HG03558 (cell line): Measurements from ENCODE around the gene PLEKHG5.
"Not testable (repeated sequence)": the region's sequence is repeated elsewhere in the genome, so short reads cannot be mapped to it uniquely, and the experiment has no call there.

Experiments
- ATAC-seq: cut with Tn5 transposase; IDR thresholded peaks from one replicate; pipeline ENCODE4 v1.9.1; 2021; ENCODE audit warnings: moderate number of reproducible peaks; ENCODE audit not compliant: unreplicated experiment; ENCODE audit errors: extremely low read depth

Gene PLEKHG5

DNA sequence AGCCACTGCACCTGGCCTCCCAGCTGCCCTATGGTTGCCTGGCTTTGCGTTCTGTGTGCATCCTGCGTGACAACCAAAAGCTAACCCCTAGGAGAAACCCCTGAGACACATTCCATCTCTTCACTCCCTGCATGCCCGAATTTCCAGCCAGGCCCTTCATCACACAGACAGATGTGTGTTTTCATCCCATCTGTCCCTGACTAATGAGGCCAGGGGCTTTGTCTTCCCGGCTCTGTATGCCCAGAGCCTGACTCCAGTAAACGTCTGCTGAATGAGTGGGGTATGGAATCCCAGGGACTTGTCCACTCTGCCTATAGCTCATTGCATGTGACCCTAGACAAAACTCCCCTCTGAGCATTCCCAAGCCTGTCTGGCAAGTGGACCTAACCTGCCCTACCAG lies 57.3 kb downstream of the PLEKHG5 start:
- ATAC-seq = no peak

DNA sequence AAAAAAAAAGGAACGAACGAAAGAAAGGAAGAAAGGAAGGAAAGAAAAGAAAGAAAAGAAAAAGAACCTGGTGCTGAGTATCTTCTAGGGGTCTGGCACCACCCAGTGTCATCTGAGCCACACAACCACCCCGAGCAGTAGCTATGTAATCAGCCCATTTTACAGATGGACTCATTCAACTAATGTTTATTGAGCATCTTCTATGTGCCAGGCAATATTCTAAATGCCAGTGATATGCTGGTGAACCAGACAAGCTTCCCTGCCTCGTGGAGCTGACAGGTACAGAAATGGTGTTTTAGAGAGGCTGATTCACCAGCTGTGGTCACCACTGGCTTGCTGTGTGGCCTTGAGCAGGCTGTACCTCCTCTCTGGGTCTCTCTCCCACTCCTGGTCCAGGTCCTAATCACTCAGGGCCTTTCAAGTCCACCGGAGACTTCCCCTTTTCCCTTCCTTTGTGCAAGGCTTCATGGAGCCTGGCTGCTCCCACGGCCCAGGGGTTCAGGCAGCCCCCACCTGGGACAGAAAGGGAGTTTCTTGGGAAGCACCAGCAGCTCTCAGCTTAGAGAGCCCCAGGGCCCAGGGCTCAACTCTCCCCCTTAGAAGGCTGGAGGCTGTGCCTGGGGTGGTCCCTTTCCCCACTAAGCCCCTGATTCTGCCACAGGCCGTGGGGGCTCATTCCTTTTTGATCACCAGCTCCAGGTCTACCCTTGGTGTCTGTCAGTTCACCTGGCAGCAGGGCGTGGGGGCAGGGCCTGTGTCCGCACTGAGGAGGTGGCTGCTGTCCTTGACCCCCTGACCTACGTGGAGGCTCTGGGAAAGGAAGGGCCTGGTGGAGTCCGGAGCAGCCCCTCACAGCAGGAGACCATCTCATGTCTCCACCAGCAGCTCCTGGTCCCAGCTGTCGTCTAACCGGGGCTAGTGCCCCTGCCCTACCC lies 59.6 kb downstream of the PLEKHG5 start:
- not testable (repeated sequence) for ATAC-seq

DNA sequence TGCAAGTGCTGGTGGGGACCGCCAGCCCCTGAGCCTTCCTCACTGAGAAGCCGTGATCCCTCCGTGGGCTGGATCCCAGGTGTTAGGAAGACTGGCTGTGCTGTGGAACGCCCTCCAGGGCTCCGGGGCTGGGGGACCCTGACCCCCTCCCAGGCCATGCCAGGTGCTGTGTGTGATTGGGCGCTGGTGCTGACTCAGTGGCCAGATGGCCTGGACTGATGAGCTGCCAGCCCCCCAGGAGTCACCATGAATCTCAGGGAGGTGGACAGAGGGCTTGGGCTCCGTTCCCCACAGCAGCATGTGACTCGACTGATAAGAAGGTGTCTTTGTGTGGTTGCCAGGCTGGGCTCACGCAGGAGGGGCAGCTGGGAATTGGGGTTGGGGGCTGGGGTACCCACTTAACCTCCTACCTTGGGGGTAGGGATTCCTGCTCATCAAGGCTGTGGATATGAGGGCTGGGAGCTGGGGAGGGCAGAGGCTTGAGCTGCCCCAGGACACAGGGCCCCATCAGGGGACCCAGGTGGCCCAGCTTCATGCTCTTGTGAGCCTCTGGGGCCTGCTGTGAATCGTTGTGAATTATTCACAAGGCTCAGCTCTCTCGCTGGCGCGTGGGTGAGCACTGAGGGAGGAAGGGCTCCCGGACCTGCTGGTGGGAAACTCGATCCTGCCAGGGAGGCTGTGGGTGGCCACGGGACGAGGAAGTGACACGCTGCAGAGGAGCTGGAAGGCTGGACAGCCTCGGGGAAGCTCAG lies 61.6 kb downstream of the PLEKHG5 start:
- ATAC-seq = not testable (repeated sequence)

GRCh38 chr1:6428453-6428852 lies 63.0 kb downstream of the PLEKHG5 start:
- ATAC-seq = not testable (repeated sequence)

DNA sequence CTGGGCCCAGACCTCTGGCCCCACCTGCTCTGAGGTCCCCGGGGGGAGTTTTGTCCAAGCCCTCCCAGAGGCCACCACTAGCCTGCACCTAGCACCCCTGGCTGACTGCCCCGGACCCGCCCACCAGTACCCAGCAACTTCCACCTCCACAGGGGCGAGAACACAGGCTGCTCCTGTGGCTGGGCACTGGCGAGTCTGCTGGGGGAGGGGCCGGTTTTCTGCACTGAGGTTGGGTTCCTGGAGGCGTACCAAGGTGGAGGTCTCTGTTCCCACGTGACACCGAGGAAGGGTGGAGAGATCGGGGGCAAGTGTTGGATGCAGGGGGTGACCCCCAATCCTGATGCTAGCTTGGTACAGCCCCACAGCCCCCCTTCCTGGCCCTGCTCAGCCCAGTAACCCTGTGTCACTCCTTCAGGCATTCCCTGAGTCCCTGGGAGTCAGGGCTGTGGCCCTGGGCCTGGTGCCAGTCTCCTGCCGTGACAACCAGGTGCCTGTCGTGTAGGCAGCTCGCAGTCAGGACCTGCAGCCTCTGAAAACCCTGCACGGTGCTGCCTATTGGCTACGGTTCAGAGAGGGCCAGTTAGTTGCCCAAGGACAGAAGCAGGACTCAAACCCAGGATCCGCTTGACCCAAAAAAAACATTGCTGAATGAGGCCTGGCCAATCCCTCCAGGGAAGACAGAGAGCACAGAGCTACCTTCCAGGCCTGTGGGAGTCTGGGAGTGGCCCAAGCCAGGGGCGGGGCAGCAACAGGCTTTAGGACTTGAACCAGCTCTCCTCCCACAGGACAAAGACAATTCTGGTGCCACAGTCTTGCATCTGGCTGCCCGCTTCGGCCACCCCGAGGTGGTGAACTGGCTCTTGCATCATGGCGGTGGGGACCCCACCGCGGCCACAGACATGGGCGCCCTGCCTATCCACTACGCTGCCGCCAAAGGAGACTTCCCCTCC lies 63.8 kb downstream of the PLEKHG5 start:
- ATAC-seq = no peak

GRCh38 chr1:6426972-6427350 lies 64.5 kb downstream of the PLEKHG5 start:
- no peak for ATAC-seq

- no peak for ATAC-seq
Observed at GRCh38 chr1:6426277-6426971, 65.0 kb downstream of the PLEKHG5 start.

- ATAC-seq = no peak
Observed at GRCh38 chr1:6425658-6426057, 65.8 kb downstream of the PLEKHG5 start.

DNA sequence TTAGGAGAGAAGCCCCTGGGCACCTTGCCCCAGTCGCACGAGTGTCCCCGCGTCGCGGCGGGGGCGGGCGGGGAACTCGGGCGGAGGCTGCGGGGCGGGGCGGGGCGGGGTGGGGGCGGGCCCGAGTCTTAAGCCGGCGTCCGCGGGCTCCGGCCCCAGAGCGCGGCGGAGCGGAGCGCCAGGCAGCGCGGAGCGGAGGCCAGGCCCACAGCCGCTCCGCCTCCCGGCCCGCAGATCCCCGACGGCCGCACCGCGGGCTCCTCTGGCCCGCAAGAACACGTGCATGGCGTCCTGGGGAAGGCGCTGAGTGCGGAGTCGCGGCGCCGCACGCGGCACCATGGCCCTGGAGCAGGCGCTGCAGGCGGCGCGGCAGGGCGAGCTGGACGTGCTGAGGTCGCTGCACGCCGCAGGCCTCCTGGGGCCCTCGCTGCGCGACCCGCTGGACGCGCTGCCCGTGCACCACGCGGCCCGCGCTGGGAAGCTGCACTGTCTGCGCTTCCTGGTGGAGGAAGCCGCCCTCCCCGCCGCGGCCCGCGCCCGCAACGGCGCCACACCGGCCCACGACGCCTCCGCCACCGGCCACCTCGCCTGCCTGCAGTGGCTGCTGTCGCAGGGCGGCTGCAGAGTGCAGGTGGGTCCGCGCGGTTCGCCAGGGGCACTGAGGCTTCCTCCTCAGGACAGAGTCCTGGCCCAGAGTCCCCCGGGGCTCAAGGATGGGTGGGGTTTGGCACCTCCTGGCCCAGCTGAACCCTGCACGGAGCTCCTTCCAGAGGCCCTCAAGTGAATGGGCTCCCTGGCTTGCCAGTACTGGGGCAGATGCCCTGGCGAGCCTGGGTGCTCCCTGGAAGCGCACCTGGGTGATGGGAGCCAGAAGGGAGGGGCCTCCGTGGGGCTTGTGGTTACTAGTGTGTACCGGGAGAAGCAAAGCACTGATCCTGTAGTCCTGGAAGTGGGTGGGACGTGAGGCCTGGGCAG lies 66.6 kb downstream of the PLEKHG5 start, which contains the start of gene ESPN:
TSS of gene ESPN (plus strand) at position 158 of the 975 bp plus-strand sequence. CDS start at position 338, 180 bp downstream.
- no peak for ATAC-seq

- no peak for ATAC-seq
Observed at GRCh38 chr1:6424000-6424565, 67.4 kb downstream of the PLEKHG5 start.

- no peak for ATAC-seq
Observed at GRCh38 chr1:6423321-6423999, 68.0 kb downstream of the PLEKHG5 start.

- ATAC-seq = no peak
Observed at GRCh38 chr1:6421266-6421665, 70.2 kb downstream of the PLEKHG5 start.

DNA sequence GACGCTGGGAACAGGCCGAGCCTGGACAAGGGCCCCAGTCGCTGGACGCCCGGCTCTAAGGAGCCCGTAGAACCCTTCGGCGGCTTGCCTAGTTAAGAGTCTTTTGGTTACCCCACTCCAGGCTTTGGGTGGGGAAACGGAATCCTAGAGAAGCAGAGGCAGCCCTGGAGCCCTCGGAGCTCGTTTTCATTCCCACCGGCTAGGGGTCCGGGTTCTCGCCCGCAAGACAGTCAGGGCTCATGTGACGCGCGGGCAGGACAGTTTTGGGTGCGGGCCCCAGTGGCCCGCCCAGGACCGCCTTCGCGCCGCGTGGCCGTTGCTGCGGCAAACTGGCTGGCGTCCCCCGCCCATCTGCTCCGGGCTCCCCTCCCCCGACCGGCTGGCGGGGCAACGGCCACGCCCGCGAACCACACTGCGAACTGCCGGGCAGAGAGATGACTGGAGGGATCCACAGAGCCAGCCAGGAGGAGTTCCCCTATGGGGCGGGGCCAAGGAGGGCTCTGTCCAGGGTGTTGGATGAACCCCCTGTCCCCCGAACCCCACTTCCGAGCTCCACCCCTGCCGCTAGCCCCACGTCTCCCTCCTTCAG lies 70.9 kb downstream of the PLEKHG5 start:
- ATAC-seq = no peak

GRCh38 chr1:6419804-6420453 lies 71.5 kb downstream of the PLEKHG5 start, which contains the start of gene HES2:
TSS of gene HES2 (minus strand) at chr1:6419919. CDS start at chr1:6419820, 99 bp downstream.
- ATAC-seq = no peak

- ATAC-seq = no peak
Observed at GRCh38 chr1:6419397-6419803, 72.1 kb downstream of the PLEKHG5 start.

- ATAC-seq = no peak
Observed at GRCh38 chr1:6418668-6419396, 72.6 kb downstream of the PLEKHG5 start.
